Activated T-cell treated with anti-CD3 and anti-CD28 coated beads, Interleukin-2, amount 50 U/mL, for 72 hours (primary cell): Measurements from ENCODE around the gene EWSR1. TPM values are rescaled to one million over a fixed set of nuclear protein-coding genes. Genes with fewer than 3 reads are reported as not detected.
A peak's percentile ranks its signal among the peaks of the same experiment; 100 is the strongest.

ENCODE experiments used
- ATAC-seq, 2 donors: fragments of 150-1000 bp; cut with Tn5 transposase; replicated peaks in 1 of 2; 2 replicates each; pipeline ENCODE4 v1.10.0; 2021; ENCODE audit warnings: moderate library complexity in 2 of 2, mild to moderate bottlenecking in 1 of 2
- DNase-seq, 2 donors: peaks; one replicate each; pipeline ENCODE4 v3.0.0; 2021 to 2022; ENCODE audit warnings: mixed read lengths in 1 of 2
- H3K27ac Mint-ChIP-seq: one replicate; pipeline ENCODE4 v1.8.0; 2022; ENCODE audit warnings: mild to moderate bottlenecking, moderate library complexity, mixed read lengths
- H3K27me3 Mint-ChIP-seq: one replicate; pipeline ENCODE4 v1.8.0; 2022; ENCODE audit warnings: low read depth, mixed read lengths
- H3K36me3 Mint-ChIP-seq, 2 donors: one replicate each; pipeline ENCODE4 v1.8.0; 2022; ENCODE audit warnings: mixed read lengths in 2 of 2, mild to moderate bottlenecking in 1 of 2; ENCODE audit not compliant: insufficient read depth in 2 of 2
- H3K4me1 Mint-ChIP-seq: one replicate; pipeline ENCODE4 v1.8.0; 2022; ENCODE audit warnings: low read depth, mixed read lengths
- H3K4me3 Mint-ChIP-seq, 2 donors: one replicate each; pipeline ENCODE4 v1.8.0; 2022; ENCODE audit warnings: mild to moderate bottlenecking in 2 of 2, mixed read lengths in 2 of 2, moderate library complexity in 2 of 2
- H3K9me3 Mint-ChIP-seq, 2 donors: one replicate each; pipeline ENCODE4 v1.8.0; 2022; ENCODE audit warnings: mixed read lengths in 2 of 2
- total RNA-seq, 2 donors: library from RNA; stranded (reverse); gene quantifications; one replicate each; pipeline ENCODE4 v1.2.3, GENCODE V29; 2022

EWSR1 gene
- total RNA-seq, 2 donors from 2014 or later = 279 to 285 TPM

DNA sequence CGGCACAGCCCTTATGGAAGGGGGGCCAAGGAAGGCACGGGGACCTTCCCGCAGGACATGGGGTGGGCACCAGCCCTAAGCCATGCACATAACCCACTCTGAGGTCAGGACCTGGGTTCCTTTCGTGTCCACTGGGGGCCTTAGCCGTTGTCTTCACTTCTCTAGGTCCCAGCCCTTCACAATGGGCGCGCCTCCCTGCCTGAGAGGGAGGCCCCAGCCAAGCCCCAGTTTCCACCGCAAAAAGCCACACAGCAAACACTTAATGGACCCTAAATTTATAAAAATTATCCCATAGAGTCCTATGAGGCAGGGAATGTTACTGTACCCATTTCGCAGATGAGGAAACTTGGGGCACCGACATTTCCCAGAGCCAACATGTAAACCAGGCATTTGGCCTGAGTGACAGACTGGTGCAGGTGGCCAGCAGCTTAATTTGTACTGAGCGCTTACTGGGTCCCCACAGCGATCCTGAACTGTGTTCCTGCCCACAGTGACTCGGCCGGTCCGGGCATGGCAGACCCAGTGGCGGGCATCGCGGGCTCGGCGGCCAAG lies 39.6 kb downstream of the EWSR1 start:
- Mint-ChIP-seq H3K27ac (no peak overlapping the region), H3K27me3 (peaks cover 35% of the 10 kb centered on the region), H3K9me3 (no peaks in the 10 kb centered on the region), H3K36me3 (no peaks in the 10 kb centered on the region), H3K4me3 (peak overlapping the region; percentile 79 to 80), H3K4me1 (peaks cover 10% of the 10 kb centered on the region)
- DNase-seq (no peak), ATAC-seq (no peak)

DNA sequence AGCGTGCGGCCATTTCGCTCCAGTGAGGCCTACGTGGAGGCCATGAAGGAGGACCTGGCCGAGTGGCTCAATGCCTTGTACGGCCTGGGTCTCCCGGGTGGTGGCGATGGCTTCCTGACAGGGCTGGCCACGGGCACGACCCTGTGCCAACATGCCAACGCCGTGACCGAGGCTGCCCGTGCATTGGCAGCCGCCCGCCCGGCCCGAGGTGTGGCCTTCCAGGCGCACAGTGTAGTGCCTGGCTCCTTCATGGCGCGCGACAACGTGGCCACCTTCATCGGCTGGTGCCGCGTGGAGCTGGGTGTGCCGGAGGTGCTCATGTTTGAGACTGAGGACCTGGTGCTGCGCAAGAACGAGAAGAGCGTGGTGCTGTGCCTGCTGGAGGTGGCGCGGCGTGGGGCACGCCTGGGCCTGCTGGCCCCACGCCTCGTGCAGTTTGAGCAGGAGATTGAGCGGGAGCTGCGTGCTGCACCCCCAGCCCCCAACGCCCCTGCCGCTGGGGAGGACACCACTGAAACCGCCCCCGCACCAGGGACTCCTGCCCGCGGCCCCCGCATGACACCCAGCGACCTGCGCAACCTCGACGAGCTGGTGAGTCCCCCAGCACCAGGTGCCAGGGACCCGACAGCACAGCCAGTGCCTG lies 40.2 kb downstream of the EWSR1 start:
- H3K4me1 Mint-ChIP-seq = peaks cover 10% of the 10 kb centered on the region
- H3K27me3 Mint-ChIP-seq = peaks cover 40% of the 10 kb centered on the region
- no peak for DNase-seq
- H3K9me3 Mint-ChIP-seq = no peaks in the 10 kb centered on the region
- no peak for ATAC-seq
- no peaks in the 10 kb centered on the region for H3K36me3 Mint-ChIP-seq
- H3K27ac Mint-ChIP-seq = no peak overlapping the region
- H3K4me3 Mint-ChIP-seq = no peak overlapping the region

GRCh38 chr22:29308791-29309262 lies 40.8 kb downstream of the EWSR1 start:
- Mint-ChIP-seq H3K36me3 (no peaks in the 10 kb centered on the region), H3K27me3 (peaks cover 44% of the 10 kb centered on the region), H3K27ac (no peak overlapping the region), H3K4me3 (no peak overlapping the region), H3K9me3 (no peaks in the 10 kb centered on the region), H3K4me1 (peaks cover 14% of the 10 kb centered on the region)
- peak in 1 of 2 donors; percentile 54 for ATAC-seq
- peak; percentile 35 to 60 for DNase-seq

DNA sequence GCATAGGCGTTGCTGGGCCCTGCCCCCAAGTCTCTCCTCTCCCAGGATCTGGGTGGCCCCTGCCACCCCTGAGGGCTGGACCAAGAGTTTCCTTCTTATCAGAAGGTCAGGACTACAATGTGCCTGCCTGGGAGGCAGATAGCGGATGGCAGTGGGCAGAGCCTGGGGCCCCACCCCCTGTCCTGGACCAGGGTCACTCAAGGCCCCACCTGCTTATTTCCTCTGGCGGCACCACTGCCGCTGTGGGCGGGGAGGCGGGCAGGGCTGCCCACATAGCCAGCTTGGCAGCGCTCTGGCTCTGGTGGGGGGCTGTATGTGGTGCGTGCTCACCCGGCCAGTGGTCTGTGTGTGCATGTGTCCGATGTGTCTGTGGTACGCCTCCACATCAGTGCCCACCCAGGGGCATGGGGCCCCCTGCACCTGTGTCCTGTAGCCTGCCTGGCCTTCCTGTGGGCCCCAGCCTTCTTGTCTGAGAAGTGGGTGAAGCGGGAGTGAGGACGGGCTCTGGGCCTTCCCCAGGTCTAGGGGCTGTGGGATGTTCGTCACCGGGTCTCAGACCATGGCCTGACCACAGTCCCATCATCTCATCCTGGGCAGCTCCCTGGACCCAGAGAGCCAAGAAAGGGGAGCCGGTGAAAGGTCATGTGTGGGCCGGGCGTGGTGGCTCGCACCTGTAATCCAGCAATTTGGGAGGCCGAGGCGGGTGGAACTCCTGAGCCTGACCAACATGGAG lies 41.4 kb downstream of the EWSR1 start:
- DNase-seq (no peak), ATAC-seq (no peak)
- Mint-ChIP-seq H3K27ac (no peak overlapping the region), H3K4me3 (no peak overlapping the region), H3K4me1 (peaks cover 20% of the 10 kb centered on the region), H3K9me3 (no peaks in the 10 kb centered on the region), H3K36me3 (no peaks in the 10 kb centered on the region), H3K27me3 (peaks cover 45% of the 10 kb centered on the region)

DNA sequence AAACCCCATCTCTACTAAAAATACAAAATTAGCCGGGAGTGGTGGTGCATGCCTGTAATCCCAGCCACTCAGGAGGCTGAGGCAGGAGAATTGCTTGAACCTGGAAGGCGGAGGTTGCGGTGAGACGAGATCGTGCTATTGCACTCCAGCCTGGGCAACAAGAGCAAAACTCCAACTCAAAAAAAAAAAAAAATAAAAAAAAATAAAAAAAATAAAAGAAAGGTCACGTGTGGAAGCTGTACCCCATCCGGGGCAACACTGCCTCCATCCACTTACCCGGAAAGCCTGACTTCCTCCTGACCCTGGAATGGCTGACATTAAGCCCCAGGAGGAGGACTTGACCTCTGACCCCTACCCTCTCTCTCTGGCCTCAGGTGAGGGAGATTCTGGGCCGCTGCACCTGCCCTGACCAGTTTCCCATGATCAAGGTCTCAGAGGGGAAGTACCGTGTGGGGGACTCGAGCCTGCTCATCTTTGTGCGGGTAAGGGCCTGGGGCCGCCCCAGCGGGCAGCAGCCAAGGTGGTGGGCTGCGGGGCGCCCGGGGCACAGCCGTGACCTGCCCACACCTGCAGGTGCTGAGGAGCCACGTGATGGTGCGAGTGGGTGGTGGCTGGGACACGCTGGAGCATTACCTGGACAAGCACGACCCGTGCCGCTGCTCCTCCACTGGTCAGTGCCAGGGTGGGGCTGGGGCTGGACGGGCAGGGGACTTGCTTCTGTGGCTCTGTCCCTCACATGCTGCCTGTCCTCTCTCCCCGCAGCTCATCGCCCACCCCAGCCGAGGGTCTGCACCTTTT lies 42.2 kb downstream of the EWSR1 start:
- H3K9me3 Mint-ChIP-seq = no peaks in the 10 kb centered on the region
- no peaks in the 10 kb centered on the region for H3K36me3 Mint-ChIP-seq
- H3K27me3 Mint-ChIP-seq = peaks cover 40% of the 10 kb centered on the region
- peaks cover 24% of the 10 kb centered on the region for H3K4me1 Mint-ChIP-seq
- H3K4me3 Mint-ChIP-seq = no peak overlapping the region
- ATAC-seq = no peak
- H3K27ac Mint-ChIP-seq = no peak overlapping the region
- DNase-seq = no peak

DNA sequence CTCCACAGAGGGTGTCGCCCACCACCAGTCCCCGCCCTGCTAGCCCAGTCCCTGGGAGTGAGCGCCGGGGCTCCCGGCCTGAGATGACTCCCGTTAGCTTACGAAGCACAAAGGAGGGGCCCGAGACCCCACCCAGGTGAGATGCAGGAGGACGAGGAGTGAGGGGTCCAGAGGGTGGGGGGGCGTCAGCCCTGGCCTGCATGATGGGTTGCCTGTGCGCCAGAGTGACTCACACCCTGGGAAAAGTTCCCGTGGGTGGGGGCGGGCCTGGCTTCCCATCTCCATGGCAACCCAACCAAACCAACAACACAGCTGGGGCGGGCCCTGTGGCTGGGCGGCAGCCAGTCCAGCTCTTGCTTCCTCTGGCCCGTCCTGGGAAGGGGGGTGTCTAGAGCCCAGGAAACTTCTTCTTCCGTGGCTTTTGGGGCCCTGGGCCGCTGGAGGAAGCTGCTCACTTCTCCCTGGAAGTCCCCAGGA lies 42.8 kb downstream of the EWSR1 start:
- DNase-seq = peak; percentile 62 to 69
- no peaks in the 10 kb centered on the region for H3K9me3 Mint-ChIP-seq
- no peak overlapping the region for H3K27ac Mint-ChIP-seq
- H3K27me3 Mint-ChIP-seq = peaks cover 34% of the 10 kb centered on the region
- ATAC-seq = peak; percentile 39 to 44
- peaks cover 20% of the 10 kb centered on the region for H3K4me1 Mint-ChIP-seq
- H3K36me3 Mint-ChIP-seq = no peaks in the 10 kb centered on the region
- no peak overlapping the region for H3K4me3 Mint-ChIP-seq

GRCh38 chr22:29311464-29312217 lies 43.6 kb downstream of the EWSR1 start:
- H3K27me3 Mint-ChIP-seq = peaks cover 35% of the 10 kb centered on the region
- H3K4me1 Mint-ChIP-seq = peaks cover 13% of the 10 kb centered on the region
- no peak overlapping the region for H3K27ac Mint-ChIP-seq
- ATAC-seq (no peak), DNase-seq (no peak)
- no peaks in the 10 kb centered on the region for H3K36me3 Mint-ChIP-seq
- H3K4me3 Mint-ChIP-seq = no peak overlapping the region
- H3K9me3 Mint-ChIP-seq = no peaks in the 10 kb centered on the region

- DNase-seq (no peak), ATAC-seq (no peak)
- Mint-ChIP-seq H3K27ac (no peak overlapping the region), H3K9me3 (no peaks in the 10 kb centered on the region), H3K4me3 (no peak overlapping the region), H3K27me3 (peaks cover 37% of the 10 kb centered on the region), H3K4me1 (peaks cover 13% of the 10 kb centered on the region), H3K36me3 (no peaks in the 10 kb centered on the region)
These were observed 44.4 kb downstream of the EWSR1 start for GRCh38 chr22:29312218-29313125.

- Mint-ChIP-seq H3K4me1 (peaks cover 13% of the 10 kb centered on the region), H3K36me3 (no peaks in the 10 kb centered on the region), H3K27me3 (peaks cover 37% of the 10 kb centered on the region), H3K9me3 (no peaks in the 10 kb centered on the region), H3K27ac (no peak overlapping the region), H3K4me3 (peak overlapping the region in 1 of 2 donors; percentile 12)
- DNase-seq (peak in 1 of 2 donors; percentile 51), ATAC-seq (peak; percentile 26 to 49)
These were observed 45.1 kb downstream of the EWSR1 start for GRCh38 chr22:29313126-29313575.

- no peaks in the 10 kb centered on the region for H3K9me3 Mint-ChIP-seq
- DNase-seq (no peak), ATAC-seq (no peak)
- peak overlapping the region; percentile 59 to 66 for H3K4me3 Mint-ChIP-seq
- H3K27me3 Mint-ChIP-seq = peaks cover 37% of the 10 kb centered on the region
- no peaks in the 10 kb centered on the region for H3K36me3 Mint-ChIP-seq
- no peak overlapping the region for H3K27ac Mint-ChIP-seq
- peaks cover 13% of the 10 kb centered on the region for H3K4me1 Mint-ChIP-seq
These were observed 45.8 kb downstream of the EWSR1 start for GRCh38 chr22:29313576-29314466.
